Osteocyte (in vitro differentiated cells): ENCODE data around the gene LCNL1. TPM values are rescaled to one million over a fixed set of nuclear protein-coding genes. Genes with fewer than 3 reads are reported as not detected.

Experiments
- DNase-seq: peaks from one replicate; pipeline ENCODE4 v3.0.0; 2021; ENCODE audit warnings: mixed read lengths; ENCODE audit not compliant: unreplicated experiment; ENCODE audit errors: extremely low spot score
- H3K27ac Mint-ChIP-seq: one replicate; pipeline ENCODE4 v1.8.0; 2021; ENCODE audit warnings: mild to moderate bottlenecking, mixed read lengths; ENCODE audit not compliant: unreplicated experiment
- H3K27me3 Mint-ChIP-seq: one replicate; pipeline ENCODE4 v1.8.0; 2021; ENCODE audit warnings: mixed read lengths; ENCODE audit not compliant: unreplicated experiment
- H3K36me3 Mint-ChIP-seq: one replicate; pipeline ENCODE4 v1.8.0; 2021; ENCODE audit warnings: mixed read lengths; ENCODE audit not compliant: unreplicated experiment
- H3K4me1 Mint-ChIP-seq: one replicate; pipeline ENCODE4 v1.8.0; 2021; ENCODE audit warnings: mixed read lengths; ENCODE audit not compliant: unreplicated experiment
- H3K4me3 Mint-ChIP-seq: one replicate; pipeline ENCODE4 v1.8.0; 2021; ENCODE audit warnings: mild to moderate bottlenecking, moderate library complexity, mixed read lengths; ENCODE audit not compliant: unreplicated experiment
- H3K9me3 Mint-ChIP-seq: one replicate; pipeline ENCODE4 v1.8.0; 2021; ENCODE audit warnings: mixed read lengths; ENCODE audit not compliant: unreplicated experiment
- total RNA-seq: library from RNA; stranded (reverse); gene quantifications from 2 replicates; pipeline ENCODE4 v1.2.1, GENCODE V29; 2021
- TF ChIP-seq, protein P1 (sequence below): fragments of 200-600 bp; sonication (generic); IDR thresholded peaks from 2 replicates; pipeline ENCODE4 v1.5.0; 2021; ENCODE audit warnings: antibody characterized with exemption, mild to moderate bottlenecking, moderate library complexity

Gene LCNL1
- total RNA-seq, 1 donor from 2014 or later = 3.4 TPM

DNA sequence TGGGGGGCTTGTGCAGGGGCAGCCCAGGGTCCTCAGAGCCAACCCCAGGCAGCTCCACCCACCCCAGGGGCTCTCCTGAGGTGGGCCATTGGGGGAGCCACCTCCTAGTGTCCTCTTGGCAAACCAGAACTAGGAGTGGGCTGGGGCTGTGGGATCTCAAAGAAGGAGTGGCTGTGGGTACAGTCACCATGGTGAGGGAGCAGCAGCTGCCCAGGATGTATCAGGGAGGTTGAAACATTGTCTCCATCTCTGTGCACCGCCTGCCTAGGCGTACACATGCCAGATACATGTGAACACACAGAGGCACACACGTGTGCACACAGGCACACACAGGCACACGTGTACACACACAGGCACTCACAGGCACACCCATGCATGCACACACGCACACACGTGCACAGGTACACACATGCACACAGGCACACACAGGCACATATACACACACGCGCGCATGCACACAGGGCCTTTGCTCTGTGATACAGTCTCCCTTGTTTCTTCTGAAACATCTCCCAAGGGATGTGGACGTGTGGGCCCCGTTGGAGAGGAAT lies 20.0 kb upstream of the LCNL1 start:
- TF ChIP-seq, protein P1, sequence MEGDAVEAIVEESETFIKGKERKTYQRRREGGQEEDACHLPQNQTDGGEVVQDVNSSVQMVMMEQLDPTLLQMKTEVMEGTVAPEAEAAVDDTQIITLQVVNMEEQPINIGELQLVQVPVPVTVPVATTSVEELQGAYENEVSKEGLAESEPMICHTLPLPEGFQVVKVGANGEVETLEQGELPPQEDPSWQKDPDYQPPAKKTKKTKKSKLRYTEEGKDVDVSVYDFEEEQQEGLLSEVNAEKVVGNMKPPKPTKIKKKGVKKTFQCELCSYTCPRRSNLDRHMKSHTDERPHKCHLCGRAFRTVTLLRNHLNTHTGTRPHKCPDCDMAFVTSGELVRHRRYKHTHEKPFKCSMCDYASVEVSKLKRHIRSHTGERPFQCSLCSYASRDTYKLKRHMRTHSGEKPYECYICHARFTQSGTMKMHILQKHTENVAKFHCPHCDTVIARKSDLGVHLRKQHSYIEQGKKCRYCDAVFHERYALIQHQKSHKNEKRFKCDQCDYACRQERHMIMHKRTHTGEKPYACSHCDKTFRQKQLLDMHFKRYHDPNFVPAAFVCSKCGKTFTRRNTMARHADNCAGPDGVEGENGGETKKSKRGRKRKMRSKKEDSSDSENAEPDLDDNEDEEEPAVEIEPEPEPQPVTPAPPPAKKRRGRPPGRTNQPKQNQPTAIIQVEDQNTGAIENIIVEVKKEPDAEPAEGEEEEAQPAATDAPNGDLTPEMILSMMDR = no peak
- H3K4me3 Mint-ChIP-seq = no peak overlapping the region
- no peaks in the 10 kb centered on the region for H3K36me3 Mint-ChIP-seq
- no peak overlapping the region for H3K27ac Mint-ChIP-seq
- H3K9me3 Mint-ChIP-seq = no peaks in the 10 kb centered on the region
- H3K27me3 Mint-ChIP-seq = peaks cover 3% of the 10 kb centered on the region
- DNase-seq = no peak
- H3K4me1 Mint-ChIP-seq = peaks cover 20% of the 10 kb centered on the region

GRCh38 chr9:136963341-136963740 lies 19.5 kb upstream of the LCNL1 start:
- peaks cover 20% of the 10 kb centered on the region for H3K4me1 Mint-ChIP-seq
- no peaks in the 10 kb centered on the region for H3K9me3 Mint-ChIP-seq
- no peak overlapping the region for H3K27ac Mint-ChIP-seq
- H3K27me3 Mint-ChIP-seq = peaks cover 3% of the 10 kb centered on the region
- DNase-seq = no peak
- H3K36me3 Mint-ChIP-seq = no peaks in the 10 kb centered on the region
- H3K4me3 Mint-ChIP-seq = no peak overlapping the region
- TF ChIP-seq, protein P1 = no peak

DNA sequence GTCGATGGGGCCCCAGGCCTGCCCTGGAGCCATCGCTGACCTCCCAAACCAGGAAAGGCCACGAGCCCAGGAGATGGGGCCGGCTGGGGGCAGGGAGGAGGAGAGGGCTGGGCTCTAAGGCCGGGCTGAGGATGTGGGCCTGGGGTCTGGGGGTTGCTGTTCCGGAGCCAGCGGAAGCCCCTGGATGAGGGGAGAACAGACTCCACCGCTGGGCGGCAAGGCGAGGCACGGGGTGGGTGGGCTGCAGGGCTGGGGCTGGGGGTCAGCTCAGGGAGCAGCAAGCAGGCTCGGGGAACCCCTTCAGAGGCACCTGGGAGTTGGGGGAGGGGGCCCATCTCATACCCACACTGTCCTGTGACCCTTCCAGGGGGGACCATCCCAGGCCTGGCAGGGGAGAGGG lies 19.0 kb upstream of the LCNL1 start:
- Mint-ChIP-seq H3K4me3 (no peak overlapping the region), H3K4me1 (peaks cover 20% of the 10 kb centered on the region), H3K27ac (no peak overlapping the region), H3K9me3 (no peaks in the 10 kb centered on the region), H3K36me3 (no peaks in the 10 kb centered on the region), H3K27me3 (peaks cover 3% of the 10 kb centered on the region)
- no peak for DNase-seq
- TF ChIP-seq, protein P1 = no peak

DNA sequence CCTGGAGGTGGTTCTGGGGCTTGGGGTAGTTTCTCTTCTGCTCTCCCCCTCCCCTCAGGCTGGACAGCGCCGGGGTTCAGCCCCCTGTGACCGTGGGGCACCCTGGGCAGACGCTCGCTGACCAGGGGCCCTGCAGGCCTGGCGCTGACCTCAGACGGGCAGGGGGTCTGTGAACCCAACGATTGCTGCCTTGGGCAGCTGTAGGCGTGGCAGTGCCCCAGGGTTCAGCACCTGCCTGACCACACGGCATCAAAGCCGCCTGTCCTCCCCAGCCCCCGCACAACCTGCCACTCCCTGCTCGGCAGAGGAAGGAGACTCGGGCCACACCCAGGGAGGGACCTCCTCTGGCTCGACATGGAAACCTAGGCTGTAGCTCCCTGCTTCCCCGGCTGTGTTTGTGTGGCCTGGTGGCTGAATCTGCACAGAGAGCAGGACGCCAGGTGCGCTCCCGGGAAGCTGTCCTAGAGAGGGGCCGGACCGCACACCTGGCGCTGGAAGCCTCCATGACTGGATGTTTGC lies 18.6 kb upstream of the LCNL1 start:
- Mint-ChIP-seq H3K36me3 (no peaks in the 10 kb centered on the region), H3K4me3 (no peak overlapping the region), H3K4me1 (peaks cover 20% of the 10 kb centered on the region), H3K27me3 (peaks cover 3% of the 10 kb centered on the region), H3K27ac (no peak overlapping the region), H3K9me3 (no peaks in the 10 kb centered on the region)
- DNase-seq = no peak
- TF ChIP-seq, protein P1 = no peak

GRCh38 chr9:136964833-136965422 lies 17.9 kb upstream of the LCNL1 start:
- Mint-ChIP-seq H3K4me1 (peaks cover 19% of the 10 kb centered on the region), H3K9me3 (no peaks in the 10 kb centered on the region), H3K4me3 (no peak overlapping the region), H3K27me3 (peaks cover 3% of the 10 kb centered on the region), H3K36me3 (no peaks in the 10 kb centered on the region), H3K27ac (no peak overlapping the region)
- no peak for DNase-seq
- TF ChIP-seq, protein P1 = no peak
